Limb (tissue), 2 donors: ENCODE results near the gene MYO10.

ENCODE experiments used
- DNase-seq, 2 donors: peaks; one replicate each; pipeline ENCODE4 v3.0.0-alpha.2; 2016; ENCODE audit errors: extremely low spot score in 2 of 2

The MYO10 gene

DNA sequence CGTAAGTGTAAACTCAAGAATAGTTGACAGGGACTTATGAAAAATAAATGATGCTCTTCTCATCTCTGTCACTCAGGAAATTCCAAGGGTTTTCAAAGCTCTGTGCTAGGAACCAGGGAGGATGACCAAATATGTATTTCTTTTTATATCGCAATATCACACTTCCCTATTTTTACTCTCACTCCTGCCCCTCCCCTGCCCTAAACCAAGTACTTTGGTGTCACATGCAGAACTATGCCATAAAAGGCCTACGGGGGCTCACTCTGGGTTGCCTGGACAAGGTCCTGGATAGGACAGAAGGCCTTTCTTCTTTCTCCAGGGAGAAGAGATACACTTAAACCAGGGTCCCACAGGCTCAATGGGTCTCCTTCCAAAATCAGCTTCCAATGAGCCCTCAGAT, 311.0 kb downstream of the MYO10 start:
- no peak for DNase-seq

DNA sequence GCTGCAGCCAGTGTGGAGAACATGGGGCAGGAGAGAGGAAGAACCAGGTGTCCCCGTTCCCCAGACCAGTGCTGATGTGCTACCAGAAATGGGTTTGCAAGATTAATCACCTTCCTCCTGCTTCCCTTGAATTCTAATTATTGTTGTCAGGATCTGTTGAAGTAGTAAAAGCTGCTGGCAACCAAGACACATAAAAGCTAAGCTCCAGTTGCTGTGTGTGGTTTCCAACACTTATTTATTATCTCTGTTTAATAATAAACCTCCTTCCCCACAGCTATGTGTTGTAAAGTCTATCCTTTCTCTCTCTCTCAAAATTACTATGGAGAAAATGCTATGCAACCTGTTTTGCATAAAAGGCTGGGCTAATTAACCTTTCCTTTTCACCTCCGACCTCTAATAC, 317.0 kb downstream of the MYO10 start:
- DNase-seq: no peak

- no peak for DNase-seq
Measured at GRCh38 chr5:16618138-16618897, 317.8 kb downstream of the MYO10 start.

DNA sequence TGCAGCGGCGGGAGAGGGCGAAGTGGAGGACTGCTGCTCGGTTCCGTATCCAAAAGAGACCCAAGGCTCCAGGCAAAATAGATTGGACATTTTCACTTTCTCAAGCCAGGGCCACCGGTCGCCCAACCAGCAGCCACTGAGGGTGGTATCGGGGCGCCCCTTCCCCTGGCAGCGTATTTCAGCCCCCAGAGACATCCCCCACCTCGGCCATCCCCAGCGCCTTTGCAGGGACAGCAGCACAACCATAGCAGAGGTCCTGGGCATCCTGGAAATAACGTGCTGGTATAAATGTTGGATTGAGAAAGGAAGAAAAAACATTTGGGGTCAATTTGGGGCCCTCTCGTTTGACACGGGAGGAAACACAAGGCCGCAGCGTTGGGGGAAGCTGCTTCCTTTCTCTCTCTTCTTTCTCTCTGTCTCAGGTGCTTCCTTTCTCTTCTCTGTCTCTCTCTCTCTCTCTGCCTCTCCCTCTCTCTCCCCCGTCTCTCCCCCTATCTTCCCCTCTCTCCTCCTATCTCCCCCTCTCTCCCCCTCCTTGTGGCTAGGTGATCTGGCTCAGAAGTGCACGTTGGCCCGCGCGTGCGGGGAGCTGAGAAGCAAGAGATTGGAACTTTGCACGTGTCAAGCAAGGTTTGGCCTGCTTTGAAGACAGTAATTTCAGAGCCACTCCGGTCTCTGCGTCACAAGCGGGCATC, 318.7 kb downstream of the MYO10 start:
- no peak for DNase-seq

DNA sequence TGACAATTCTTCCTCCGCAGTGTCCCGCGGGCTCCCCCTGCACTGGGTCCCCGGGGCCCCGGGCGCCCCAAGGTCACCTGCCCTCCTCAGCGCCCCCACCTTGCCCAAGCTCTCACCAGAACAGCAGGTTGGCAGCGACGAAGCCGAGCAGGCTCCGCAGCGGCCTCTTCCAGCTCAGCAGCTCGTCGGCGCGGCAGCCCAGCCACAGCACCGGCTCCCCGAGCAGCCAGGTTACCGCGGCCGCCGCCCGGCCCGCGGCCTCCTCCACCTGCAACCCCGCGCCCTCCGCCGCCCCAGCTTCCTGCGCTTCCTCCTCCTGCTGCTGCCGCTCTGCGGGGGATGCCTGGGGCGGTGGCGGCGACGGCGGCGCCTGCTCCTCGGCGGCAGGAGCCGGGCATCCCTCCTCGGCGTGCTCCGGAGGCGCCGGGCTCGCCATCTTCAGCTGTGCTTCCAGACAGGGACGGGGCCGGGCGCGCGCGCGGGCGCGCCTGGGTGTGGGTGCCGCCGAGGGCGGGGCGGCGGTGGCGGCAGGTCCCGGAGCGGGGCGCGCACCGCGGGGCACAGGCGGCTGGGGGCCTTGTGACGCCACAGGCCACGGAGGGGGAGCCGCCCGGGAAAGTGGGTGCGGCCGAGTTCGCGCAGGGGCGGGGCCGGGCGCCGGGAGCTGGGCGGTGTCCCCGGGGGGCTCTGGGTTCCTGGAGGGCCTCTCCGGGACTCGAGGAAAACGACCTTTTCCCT, 319.4 kb downstream of the MYO10 start, which contains the start of gene RETREG1:
Gene RETREG1, minus strand, starts transcription at position 462 of the 738 bp plus-strand sequence. Its CDS starts 26 bp downstream, at position 436.
- DNase-seq: peak in 1 of 2 donors; percentile 80

GRCh38 chr5:16615741-16616535, 320.1 kb downstream of the MYO10 start:
- DNase-seq: no peak

DNA sequence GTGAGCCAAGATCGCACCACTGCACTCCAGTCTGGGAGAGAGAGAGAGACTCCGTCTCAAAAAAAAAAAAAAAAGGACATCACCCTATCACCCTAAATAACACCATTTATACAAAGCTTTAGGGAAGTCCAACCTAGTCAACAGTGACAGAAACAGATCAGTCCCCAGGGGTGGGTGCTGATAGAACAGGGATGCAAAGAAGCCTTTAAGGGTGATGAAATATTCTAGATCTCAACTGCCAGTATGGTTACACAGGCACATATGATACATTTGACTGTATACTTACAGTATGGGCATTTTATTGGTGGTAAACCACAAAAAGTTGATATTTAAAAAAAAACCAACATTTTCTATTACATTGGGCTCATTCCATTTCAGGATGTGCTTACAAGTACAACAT, 324.1 kb downstream of the MYO10 start:
- DNase-seq: no peak
